ENCODE measurements around the gene ST6GAL2. TPM values are rescaled to one million over a fixed set of nuclear protein-coding genes. Genes with fewer than 3 reads are reported as not detected.

ST6GAL2 gene
- polyA plus RNA-seq, result not detected

DNA sequence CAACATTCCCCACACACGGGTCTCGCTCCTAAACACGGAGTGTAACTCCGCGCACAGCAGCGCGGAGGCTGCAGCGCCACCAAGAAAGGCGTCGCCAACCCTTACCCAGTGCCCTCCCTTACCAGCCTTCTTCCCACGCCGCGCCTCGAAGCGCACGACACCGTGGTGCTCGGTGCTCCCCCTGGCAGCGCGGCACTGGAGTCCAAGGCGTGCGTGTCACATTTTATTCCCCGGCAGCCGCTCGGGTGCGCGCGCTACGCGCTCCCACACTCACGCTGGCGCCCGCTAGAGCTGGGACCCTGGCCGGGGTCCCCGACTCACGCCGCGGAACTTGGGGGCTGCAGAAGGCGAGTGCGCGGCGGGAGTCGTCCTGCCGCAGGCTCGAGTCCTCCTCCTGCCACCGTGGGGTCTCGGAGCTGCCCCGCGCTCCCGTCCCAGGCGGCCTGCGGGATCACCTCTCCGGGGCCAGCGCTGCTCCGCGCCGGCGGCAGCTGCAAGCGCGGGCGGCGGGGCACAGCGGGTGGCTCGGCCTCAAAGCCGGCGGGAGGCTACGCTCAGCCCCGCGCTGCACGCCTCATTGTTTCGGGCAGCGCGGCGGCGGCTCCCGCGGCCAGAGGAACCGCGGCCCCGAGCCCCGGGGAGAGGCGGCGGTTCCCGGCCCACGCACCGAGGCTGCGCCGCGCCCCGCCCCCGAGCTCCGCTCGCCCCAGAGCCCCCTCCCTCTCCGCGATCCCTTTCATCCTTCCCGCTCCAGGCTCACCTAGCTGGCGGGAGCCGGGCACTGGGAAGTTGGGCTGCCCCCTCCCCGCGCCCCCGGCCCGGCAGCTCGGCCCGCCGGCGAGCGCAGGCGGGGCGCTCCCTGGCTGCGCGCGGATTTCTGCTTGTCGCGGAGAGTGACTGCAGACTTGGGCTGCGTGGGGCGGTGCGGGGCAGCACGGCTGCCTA is at the start of gene ST6GAL2:
TSS of gene ST6GAL2 (minus strand) at position 197 of the 945 bp plus-strand sequence. CDS start 42,190 bp downstream, outside the sequence.
- Mint-ChIP-seq H3K36me3 (peaks cover 0 to 5% (median 0%) of the 10 kb centered on the region in 3 donors), H3K27me3 (ENCODE audit: low read depth in 3 of 3) (peaks cover 3 to 14% (median 8%) of the 10 kb centered on the region in 3 donors), H3K27ac (no peak within 1 kb of the TSS), H3K9me3 (peaks cover 0 to 10% (median 2%) of the 10 kb centered on the region in 6 donors), H3K4me3 (peak within 1 kb of the TSS in 2 of 5 donors; percentile 13 to 23), H3K4me1 (peaks cover 13 to 26% of the 10 kb centered on the region in 2 donors)
- no peak for DNase-seq

- no peak for DNase-seq
- Mint-ChIP-seq H3K9me3 (peaks cover 4 to 23% (median 18%) of the 10 kb centered on the region in 6 donors), H3K27ac (no peak overlapping the region), H3K4me1 (no peaks in the 10 kb centered on the region), H3K4me3 (no peak overlapping the region), H3K27me3 (ENCODE audit: low read depth in 3 of 3) (no peaks in the 10 kb centered on the region), H3K36me3 (no peaks in the 10 kb centered on the region)
These were observed 46.7 kb upstream of the ST6GAL2 start for GRCh38 chr2:106932644-106933043.

GRCh38 chr2:106931717-106932335 is 45.9 kb upstream of the ST6GAL2 start:
- H3K36me3 Mint-ChIP-seq, result no peaks in the 10 kb centered on the region
- H3K4me3 Mint-ChIP-seq, result no peak overlapping the region
- H3K27me3 Mint-ChIP-seq (ENCODE audit: low read depth in 3 of 3), result no peaks in the 10 kb centered on the region
- H3K4me1 Mint-ChIP-seq, result no peaks in the 10 kb centered on the region
- no peak overlapping the region for H3K27ac Mint-ChIP-seq
- H3K9me3 Mint-ChIP-seq, result peaks cover 4 to 28% (median 17%) of the 10 kb centered on the region in 6 donors
- no peak for DNase-seq

- H3K4me3 Mint-ChIP-seq, result no peak overlapping the region
- H3K4me1 Mint-ChIP-seq, result no peaks in the 10 kb centered on the region
- H3K27me3 Mint-ChIP-seq (ENCODE audit: low read depth in 3 of 3), result peaks cover 0 to 4% (median 0%) of the 10 kb centered on the region in 3 donors
- peaks cover 3 to 25% (median 4%) of the 10 kb centered on the region in 6 donors for H3K9me3 Mint-ChIP-seq
- no peak for DNase-seq
- H3K36me3 Mint-ChIP-seq, result no peaks in the 10 kb centered on the region
- no peak overlapping the region for H3K27ac Mint-ChIP-seq
These were observed 35.5 kb upstream of the ST6GAL2 start for GRCh38 chr2:106921451-106921850.

DNA sequence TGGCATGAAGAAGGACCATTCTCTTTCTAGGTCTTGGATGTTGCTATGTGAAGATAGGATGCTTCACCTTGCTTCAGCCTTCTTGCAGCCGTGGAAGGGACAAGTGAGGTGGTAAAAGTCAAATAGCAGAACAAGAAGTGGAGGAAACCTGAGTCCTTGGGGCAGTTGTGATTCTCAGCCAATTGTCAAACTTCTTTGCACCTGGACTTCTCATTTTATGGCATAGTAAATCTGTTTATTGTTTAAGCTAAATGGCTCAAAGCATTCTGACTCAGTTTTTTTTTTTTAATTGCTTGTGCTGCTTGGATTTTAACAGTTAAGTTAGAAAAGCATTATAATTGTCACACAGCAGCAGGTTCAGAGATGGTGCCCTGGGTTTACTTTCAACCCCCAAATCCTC is 33.0 kb upstream of the ST6GAL2 start:
- Mint-ChIP-seq H3K9me3 (peaks cover 0 to 13% (median 2%) of the 10 kb centered on the region in 6 donors), H3K27ac (no peak overlapping the region), H3K36me3 (no peaks in the 10 kb centered on the region), H3K27me3 (ENCODE audit: low read depth in 3 of 3) (peaks cover 0 to 4% (median 0%) of the 10 kb centered on the region in 3 donors), H3K4me3 (no peak overlapping the region), H3K4me1 (no peaks in the 10 kb centered on the region)
- DNase-seq, result no peak

DNA sequence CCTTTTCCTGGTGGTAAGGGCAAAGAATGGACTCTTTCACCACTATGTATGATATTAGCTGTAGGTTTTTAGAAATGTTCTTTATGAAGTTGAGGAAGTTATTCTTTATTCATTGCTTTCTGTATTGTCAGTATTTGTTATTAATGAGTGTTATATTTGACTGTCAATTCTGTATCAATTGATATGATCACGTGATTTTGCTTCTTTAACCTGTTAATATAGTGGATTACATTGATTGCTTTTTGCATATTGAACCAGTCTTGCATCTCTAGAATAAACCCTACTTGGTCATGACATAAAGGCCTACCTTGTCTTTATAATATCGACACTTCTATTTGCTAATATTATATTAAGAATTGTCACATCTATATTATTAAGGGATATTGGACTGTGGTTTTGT is 18.3 kb upstream of the ST6GAL2 start:
- Mint-ChIP-seq H3K27me3 (ENCODE audit: low read depth in 3 of 3) (no peaks in the 10 kb centered on the region), H3K27ac (no peak overlapping the region), H3K9me3 (peaks cover 0 to 26% (median 4%) of the 10 kb centered on the region in 6 donors), H3K4me3 (no peak overlapping the region), H3K36me3 (no peaks in the 10 kb centered on the region), H3K4me1 (no peaks in the 10 kb centered on the region)
- DNase-seq, result no peak

DNA sequence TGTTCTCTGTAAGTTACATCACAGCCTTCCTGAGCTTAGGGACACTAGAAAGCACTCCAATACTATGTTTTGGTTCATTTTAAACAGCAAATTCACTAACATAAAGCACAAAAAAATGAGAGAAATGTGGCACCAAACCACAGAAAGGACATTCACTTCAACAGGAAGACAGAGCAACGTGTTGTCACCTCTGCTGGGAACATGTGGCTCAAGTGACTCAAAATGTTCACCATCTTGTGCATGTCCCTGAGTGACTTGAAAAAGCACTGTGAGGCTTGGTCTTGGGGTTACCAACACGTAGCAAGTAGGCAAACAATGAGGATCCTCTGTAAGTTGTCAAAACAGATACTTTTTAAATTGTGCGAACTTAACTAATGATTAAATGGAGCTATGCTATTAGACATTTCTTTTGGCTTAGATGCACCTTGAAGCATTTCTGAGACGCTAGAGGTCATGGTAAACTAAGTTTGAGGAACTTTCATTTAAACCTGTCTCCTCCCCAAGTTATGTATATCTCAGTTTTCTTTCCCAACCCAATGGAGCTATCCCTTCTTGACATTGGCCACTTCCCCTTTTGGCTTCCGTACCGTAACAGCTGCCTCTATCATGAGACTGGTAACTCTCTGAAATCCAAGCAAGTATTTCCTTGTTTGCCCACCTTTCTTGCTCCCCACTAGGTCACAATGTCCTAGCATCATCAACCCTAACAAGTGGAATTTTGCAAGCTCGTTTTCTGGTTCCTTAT is 14.0 kb upstream of the ST6GAL2 start:
- H3K9me3 Mint-ChIP-seq, result peaks cover 0 to 15% (median 0%) of the 10 kb centered on the region in 6 donors
- no peaks in the 10 kb centered on the region for H3K4me1 Mint-ChIP-seq
- H3K4me3 Mint-ChIP-seq, result no peak overlapping the region
- no peak for DNase-seq
- H3K36me3 Mint-ChIP-seq, result no peaks in the 10 kb centered on the region
- H3K27ac Mint-ChIP-seq, result no peak overlapping the region
- no peaks in the 10 kb centered on the region for H3K27me3 Mint-ChIP-seq (ENCODE audit: low read depth in 3 of 3)

DNA sequence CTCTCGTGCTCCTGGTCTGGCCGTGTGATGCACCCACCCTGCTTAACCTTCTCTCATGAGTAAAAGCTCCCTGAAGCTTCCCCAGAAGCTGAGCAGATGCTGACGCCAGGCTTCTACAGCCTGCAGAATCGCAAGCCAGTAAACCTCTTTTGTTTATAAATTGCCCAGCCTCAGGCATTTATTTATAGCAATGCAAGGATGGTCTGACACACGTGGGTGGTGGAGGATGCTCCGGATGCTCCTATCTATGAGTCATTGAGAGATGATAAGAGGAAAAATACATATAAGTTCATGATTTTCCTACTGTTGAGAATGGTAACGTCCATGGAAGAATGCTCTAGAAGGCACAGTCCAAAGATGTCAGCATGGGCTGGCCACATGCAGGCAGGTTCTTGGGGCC is 8.6 kb upstream of the ST6GAL2 start:
- Mint-ChIP-seq H3K4me3 (no peak overlapping the region), H3K4me1 (peaks cover 12 to 25% of the 10 kb centered on the region in 2 donors), H3K27me3 (ENCODE audit: low read depth in 3 of 3) (peaks cover 0 to 2% (median 0%) of the 10 kb centered on the region in 3 donors), H3K27ac (no peak overlapping the region), H3K36me3 (no peaks in the 10 kb centered on the region), H3K9me3 (peaks cover 0 to 17% (median under 1%) of the 10 kb centered on the region in 6 donors)
- no peak for DNase-seq

DNA sequence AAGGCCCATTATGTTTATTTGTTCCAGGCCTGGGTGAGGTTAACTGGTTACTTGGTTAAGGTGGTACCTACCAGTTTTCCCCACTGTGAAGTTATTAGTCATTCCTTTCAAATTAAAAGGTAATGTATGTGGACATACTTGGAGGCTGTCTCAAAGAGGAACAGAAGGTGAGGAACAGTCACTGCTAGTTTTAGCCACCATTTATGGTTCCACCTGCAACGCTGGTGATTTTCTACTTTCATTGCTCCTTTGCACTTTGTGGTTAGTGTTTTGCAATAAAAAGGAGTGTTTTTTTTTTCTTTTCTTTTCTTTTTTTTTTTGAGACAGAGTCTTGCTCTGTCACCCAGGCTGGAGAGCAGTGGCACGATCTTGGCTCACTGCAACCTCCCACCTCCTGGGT is 6.1 kb upstream of the ST6GAL2 start:
- peaks cover 0 to 3% (median 0%) of the 10 kb centered on the region in 3 donors for H3K27me3 Mint-ChIP-seq (ENCODE audit: low read depth in 3 of 3)
- H3K4me3 Mint-ChIP-seq, result no peak overlapping the region
- H3K36me3 Mint-ChIP-seq, result no peaks in the 10 kb centered on the region
- H3K27ac Mint-ChIP-seq, result no peak overlapping the region
- peaks cover 0 to 10% (median 2%) of the 10 kb centered on the region in 6 donors for H3K9me3 Mint-ChIP-seq
- no peak for DNase-seq
- H3K4me1 Mint-ChIP-seq, result peaks cover 12 to 26% of the 10 kb centered on the region in 2 donors

- Mint-ChIP-seq H3K9me3 (peaks cover 0 to 12% (median 2%) of the 10 kb centered on the region in 6 donors), H3K27me3 (ENCODE audit: low read depth in 3 of 3) (peaks cover 0 to 5% (median 4%) of the 10 kb centered on the region in 3 donors), H3K4me1 (peaks cover 14 to 28% of the 10 kb centered on the region in 2 donors), H3K4me3 (peak overlapping the region in 2 of 5 donors; percentile 16 to 51), H3K36me3 (peaks cover 0 to 3% (median 0%) of the 10 kb centered on the region in 3 donors), H3K27ac (no peak overlapping the region)
- peak; percentile 3 to 26 (median 17) for DNase-seq
These were observed 4.6 kb upstream of the ST6GAL2 start for GRCh38 chr2:106890606-106891005.

- H3K27me3 Mint-ChIP-seq (ENCODE audit: low read depth in 3 of 3), result peaks cover 3 to 14% (median 8%) of the 10 kb centered on the region in 3 donors
- H3K4me1 Mint-ChIP-seq, result peaks cover 14 to 34% of the 10 kb centered on the region in 2 donors
- H3K27ac Mint-ChIP-seq, result no peak overlapping the region
- H3K4me3 Mint-ChIP-seq, result no peak overlapping the region
- H3K9me3 Mint-ChIP-seq, result peaks cover 0 to 10% (median 2%) of the 10 kb centered on the region in 6 donors
- H3K36me3 Mint-ChIP-seq, result peaks cover 0 to 5% (median 0%) of the 10 kb centered on the region in 3 donors
- no peak for DNase-seq
These were observed 1.2 kb upstream of the ST6GAL2 start for GRCh38 chr2:106886916-106887758.

- peaks cover 0 to 5% (median 0%) of the 10 kb centered on the region in 3 donors for H3K36me3 Mint-ChIP-seq
- H3K27me3 Mint-ChIP-seq (ENCODE audit: low read depth in 3 of 3), result peaks cover 3 to 14% (median 8%) of the 10 kb centered on the region in 3 donors
- H3K9me3 Mint-ChIP-seq, result peaks cover 0 to 10% (median 2%) of the 10 kb centered on the region in 6 donors
- DNase-seq, result no peak
- H3K4me3 Mint-ChIP-seq, result peak overlapping the region in 2 of 5 donors; percentile 13 to 23
- peaks cover 6 to 17% of the 10 kb centered on the region in 2 donors for H3K4me1 Mint-ChIP-seq
- no peak overlapping the region for H3K27ac Mint-ChIP-seq
These were observed 638 bp downstream of the ST6GAL2 start for GRCh38 chr2:106885329-106885728.

Data from immature natural killer cell (primary cell).